GM23338 (cell line): Measurements from ENCODE around the gene SLF2. TPM values are rescaled to one million over a fixed set of nuclear protein-coding genes. Genes with fewer than 3 reads are reported as not detected.

Source experiments
- ATAC-seq: fragments of 200-7000 bp; cut with Tn5 transposase; 3 replicates; pipeline ENCODE4 v1.9.1; 2020
- DNase-seq: peaks from one replicate; pipeline ENCODE4 v3.0.0-alpha.2; 2015; ENCODE audit warnings: low spot score
- H2AFZ ChIP-seq: fragments of 200-600 bp; sonication (generic); 2 replicates; pipeline ENCODE4 v1.8.0; 2016; ENCODE audit warnings: antibody characterized with exemption, mild to moderate bottlenecking, moderate library complexity
- H3F3A ChIP-seq: fragments of 200-600 bp; sonication (generic); replicated peaks from 2 replicates; pipeline ENCODE4 v1.8.0; 2017; ENCODE audit warnings: antibody characterized with exemption, mixed run types, low read depth
- H3K27ac ChIP-seq: fragments of 200-600 bp; sonication (generic); 2 replicates; pipeline ENCODE4 v1.6.1; 2016; ENCODE audit warnings: low read depth
- H3K27me3 ChIP-seq: fragments of 200-600 bp; sonication (generic); 2 replicates; pipeline ENCODE4 v1.8.0; 2016; ENCODE audit warnings: mild to moderate bottlenecking, mixed run types, moderate library complexity; ENCODE audit not compliant: insufficient read depth
- H3K36me3 ChIP-seq: fragments of 200-600 bp; sonication (generic); 2 replicates; pipeline ENCODE4 v1.8.0; 2016; ENCODE audit warnings: mild to moderate bottlenecking; ENCODE audit not compliant: insufficient read depth
- H3K4me1 ChIP-seq: fragments of 200-600 bp; sonication (generic); 2 replicates; pipeline ENCODE4 v1.8.0; 2016; ENCODE audit warnings: mild to moderate bottlenecking, moderate library complexity; ENCODE audit not compliant: insufficient read depth
- H3K4me2 ChIP-seq: fragments of 200-600 bp; sonication (generic); 2 replicates; pipeline ENCODE4 v1.7.1; 2017; ENCODE audit warnings: mixed run types
- H3K4me3 ChIP-seq: fragments of 200-600 bp; sonication (generic); 2 replicates; pipeline ENCODE4 v1.6.1; 2016; ENCODE audit warnings: mixed run types
- H3K79me2 ChIP-seq: fragments of 200-600 bp; sonication (generic); replicated peaks from 2 replicates; pipeline ENCODE4 v1.8.0; 2017; ENCODE audit warnings: mild to moderate bottlenecking; ENCODE audit not compliant: insufficient read depth
- H3K9me2 ChIP-seq: fragments of 200-600 bp; sonication (generic); 2 replicates; pipeline ENCODE4 v1.8.0; 2017; ENCODE audit not compliant: insufficient read depth
- H4K20me1 ChIP-seq: fragments of 200-600 bp; sonication (generic); replicated peaks from 2 replicates; pipeline ENCODE4 v1.8.0; 2017; ENCODE audit warnings: mild to moderate bottlenecking; ENCODE audit not compliant: insufficient read depth
- H3K27ac Mint-ChIP-seq: 2 replicates; pipeline ENCODE4 v1.8.0; 2020; ENCODE audit warnings: inconsistent platforms, mild to moderate bottlenecking, moderate library complexity, mixed read lengths
- H3K27me3 Mint-ChIP-seq: 3 replicates; pipeline ENCODE4 v1.8.0; 2022; ENCODE audit warnings: low read depth, mild to moderate bottlenecking, moderate library complexity, mixed read lengths, inconsistent platforms; ENCODE audit not compliant: insufficient read depth, poor library complexity
- H3K36me3 Mint-ChIP-seq: 3 replicates; pipeline ENCODE4 v1.8.0; 2021; ENCODE audit warnings: low read depth, mild to moderate bottlenecking, inconsistent platforms, moderate library complexity, mixed read lengths
- H3K4me1 Mint-ChIP-seq: 3 replicates; pipeline ENCODE4 v1.8.0; 2020; ENCODE audit warnings: mild to moderate bottlenecking, inconsistent platforms, mixed read lengths
- H3K4me3 Mint-ChIP-seq: 3 replicates; pipeline ENCODE4 v1.8.0; 2021; ENCODE audit warnings: moderate library complexity, mild to moderate bottlenecking, inconsistent platforms, mixed read lengths
- H3K9me3 Mint-ChIP-seq: 3 replicates; pipeline ENCODE4 v1.8.0; 2020; ENCODE audit warnings: moderate library complexity, mild to moderate bottlenecking, inconsistent platforms, mixed read lengths
- CREB1 ChIP-seq: fragments of 250-450 bp; sonication (Bioruptor Pico); IDR thresholded peaks from 2 replicates; pipeline ENCODE4 v1.5.0; 2020; ENCODE audit warnings: low read depth, mild to moderate bottlenecking, moderate library complexity
- EZH2 ChIP-seq: fragments of 200-600 bp; sonication (generic); IDR thresholded peaks from one replicate; pipeline ENCODE4 v1.8.0; 2017; ENCODE audit warnings: antibody characterized with exemption, mild to moderate bottlenecking, low read depth; ENCODE audit not compliant: unreplicated experiment
- EZH2phosphoT487 ChIP-seq: fragments of 200-600 bp; sonication (generic); IDR thresholded peaks from one replicate; pipeline ENCODE4 v1.8.1; 2018; ENCODE audit warnings: antibody characterized with exemption; ENCODE audit not compliant: unreplicated experiment
- JUNB ChIP-seq: IDR thresholded peaks from one replicate; pipeline ENCODE4 v1.6.1; 2016; ENCODE audit warnings: antibody characterized with exemption; ENCODE audit not compliant: unreplicated experiment
- NANOG ChIP-seq: IDR thresholded peaks from 2 replicates; pipeline ENCODE4 v1.6.1; 2016; ENCODE audit warnings: antibody characterized with exemption, borderline replicate concordance
- POLR2AphosphoS5 ChIP-seq: IDR thresholded peaks from 2 replicates; pipeline ENCODE4 v1.6.1; 2016; ENCODE audit warnings: antibody characterized with exemption, low read depth
- STAT1 ChIP-seq: IDR thresholded peaks from one replicate; pipeline ENCODE4 v1.6.1; 2016; ENCODE audit warnings: antibody characterized with exemption; ENCODE audit not compliant: unreplicated experiment
- ZNF114 ChIP-seq: fragments of 250-450 bp; sonication (Bioruptor Pico); IDR thresholded peaks from 2 replicates; pipeline ENCODE4 v1.5.0; 2020; ENCODE audit warnings: mild to moderate bottlenecking, moderate library complexity
- ZNF331 ChIP-seq: fragments of 250-450 bp; sonication (Bioruptor Pico); IDR thresholded peaks from 2 replicates; pipeline ENCODE4 v1.5.0; 2020; ENCODE audit warnings: low read depth, mild to moderate bottlenecking, moderate library complexity
- polyA plus RNA-seq: library from polyadenylated mRNA; unstranded; fragments of >200 nt; fragmentation: Nextera tagmentation; extraction: Ambion mirVana; gene quantifications from 2 replicates; pipeline ENCODE4 v1.2.1, GENCODE V29; 2016
- total RNA-seq: library from RNA; depleted of rRNA; stranded (reverse); fragments of >200 nt; shearing (Covaris generic); gene quantifications from 2 replicates; pipeline ENCODE4 v1.2.3, GENCODE V29; 2014
- TF ChIP-seq, protein P1 (sequence below), 2 experiments: fragments of 200-600 bp in 1 of 2; sonication (generic) in 1 of 2; conservative IDR thresholded peaks; 2 replicates each; pipeline versions ENCODE4 v1.5.1 to v1.6.1; 2016 to 2017; ENCODE audit warnings: antibody characterized with exemption in 2 of 2, low read depth in 2 of 2, mild to moderate bottlenecking in 2 of 2, moderate library complexity in 1 of 2
- TF ChIP-seq, protein P2 (sequence below): IDR thresholded peaks from 2 replicates; pipeline ENCODE4 v1.6.1; 2016; ENCODE audit warnings: antibody characterized with exemption
- TF ChIP-seq, protein P3 (sequence below): fragments of 250-450 bp; sonication (Bioruptor Pico); IDR thresholded peaks from 2 replicates; pipeline ENCODE4 v1.5.0; 2020; ENCODE audit warnings: mild to moderate bottlenecking, moderate library complexity
- TF ChIP-seq, protein P4 (sequence below): IDR thresholded peaks from one replicate; pipeline ENCODE4 v1.6.1; 2018; ENCODE audit warnings: antibody characterized with exemption; ENCODE audit not compliant: unreplicated experiment

SLF2 gene
- total and polyA plus RNA-seq, 2 experiments from 2014 or later, result 13.6 to 22.1 TPM

DNA sequence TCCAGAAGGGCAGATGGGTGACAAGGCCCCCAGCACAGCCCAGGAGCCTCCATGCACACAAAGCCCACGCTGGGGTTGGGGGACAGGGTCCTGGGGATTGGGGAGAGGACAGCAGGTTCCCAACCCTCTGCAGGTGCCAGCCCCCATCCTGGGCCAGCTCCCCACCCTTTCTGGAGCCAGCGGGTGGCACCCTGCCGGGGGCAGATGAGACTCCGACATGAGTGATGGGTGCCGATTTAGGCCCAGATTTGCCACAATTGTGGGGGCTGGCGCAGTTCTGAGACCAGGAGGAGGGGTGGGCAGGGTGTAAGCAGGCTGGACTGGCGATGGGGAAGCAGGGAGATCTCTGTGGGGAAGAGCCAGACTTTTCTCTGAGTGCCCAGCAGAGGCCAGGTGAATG lies 49.3 kb upstream of the SLF2 start:
- ATAC-seq, result no peak
- H2AFZ ChIP-seq, result no peak overlapping the region
- no peaks in the 10 kb centered on the region; the same call in 1 of the 2 replicates for H3K36me3 ChIP-seq
- H3K9me2 ChIP-seq, result no peaks in the 10 kb centered on the region
- no peak overlapping the region for H3K4me3 ChIP-seq
- TF ChIP-seq EZH2 (no peak), JUNB (no peak), NANOG (no peak), POLR2AphosphoS5 (no peak), STAT1 (no peak), ZNF331 (CRISPR knock-in tag) (no peak), EZH2phosphoT487 (no peak), ZNF114 (CRISPR knock-in tag) (no peak), CREB1 (CRISPR knock-in tag) (no peak)
- TF ChIP-seq, protein P1, sequence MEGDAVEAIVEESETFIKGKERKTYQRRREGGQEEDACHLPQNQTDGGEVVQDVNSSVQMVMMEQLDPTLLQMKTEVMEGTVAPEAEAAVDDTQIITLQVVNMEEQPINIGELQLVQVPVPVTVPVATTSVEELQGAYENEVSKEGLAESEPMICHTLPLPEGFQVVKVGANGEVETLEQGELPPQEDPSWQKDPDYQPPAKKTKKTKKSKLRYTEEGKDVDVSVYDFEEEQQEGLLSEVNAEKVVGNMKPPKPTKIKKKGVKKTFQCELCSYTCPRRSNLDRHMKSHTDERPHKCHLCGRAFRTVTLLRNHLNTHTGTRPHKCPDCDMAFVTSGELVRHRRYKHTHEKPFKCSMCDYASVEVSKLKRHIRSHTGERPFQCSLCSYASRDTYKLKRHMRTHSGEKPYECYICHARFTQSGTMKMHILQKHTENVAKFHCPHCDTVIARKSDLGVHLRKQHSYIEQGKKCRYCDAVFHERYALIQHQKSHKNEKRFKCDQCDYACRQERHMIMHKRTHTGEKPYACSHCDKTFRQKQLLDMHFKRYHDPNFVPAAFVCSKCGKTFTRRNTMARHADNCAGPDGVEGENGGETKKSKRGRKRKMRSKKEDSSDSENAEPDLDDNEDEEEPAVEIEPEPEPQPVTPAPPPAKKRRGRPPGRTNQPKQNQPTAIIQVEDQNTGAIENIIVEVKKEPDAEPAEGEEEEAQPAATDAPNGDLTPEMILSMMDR (conservative IDR thresholded peaks at IDR 0.05; ENCODE audit: low read depth in 2 of 2), result no peak
- TF ChIP-seq, protein P2, sequence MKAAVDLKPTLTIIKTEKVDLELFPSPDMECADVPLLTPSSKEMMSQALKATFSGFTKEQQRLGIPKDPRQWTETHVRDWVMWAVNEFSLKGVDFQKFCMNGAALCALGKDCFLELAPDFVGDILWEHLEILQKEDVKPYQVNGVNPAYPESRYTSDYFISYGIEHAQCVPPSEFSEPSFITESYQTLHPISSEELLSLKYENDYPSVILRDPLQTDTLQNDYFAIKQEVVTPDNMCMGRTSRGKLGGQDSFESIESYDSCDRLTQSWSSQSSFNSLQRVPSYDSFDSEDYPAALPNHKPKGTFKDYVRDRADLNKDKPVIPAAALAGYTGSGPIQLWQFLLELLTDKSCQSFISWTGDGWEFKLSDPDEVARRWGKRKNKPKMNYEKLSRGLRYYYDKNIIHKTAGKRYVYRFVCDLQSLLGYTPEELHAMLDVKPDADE, result no peak
- TF ChIP-seq, protein P3, sequence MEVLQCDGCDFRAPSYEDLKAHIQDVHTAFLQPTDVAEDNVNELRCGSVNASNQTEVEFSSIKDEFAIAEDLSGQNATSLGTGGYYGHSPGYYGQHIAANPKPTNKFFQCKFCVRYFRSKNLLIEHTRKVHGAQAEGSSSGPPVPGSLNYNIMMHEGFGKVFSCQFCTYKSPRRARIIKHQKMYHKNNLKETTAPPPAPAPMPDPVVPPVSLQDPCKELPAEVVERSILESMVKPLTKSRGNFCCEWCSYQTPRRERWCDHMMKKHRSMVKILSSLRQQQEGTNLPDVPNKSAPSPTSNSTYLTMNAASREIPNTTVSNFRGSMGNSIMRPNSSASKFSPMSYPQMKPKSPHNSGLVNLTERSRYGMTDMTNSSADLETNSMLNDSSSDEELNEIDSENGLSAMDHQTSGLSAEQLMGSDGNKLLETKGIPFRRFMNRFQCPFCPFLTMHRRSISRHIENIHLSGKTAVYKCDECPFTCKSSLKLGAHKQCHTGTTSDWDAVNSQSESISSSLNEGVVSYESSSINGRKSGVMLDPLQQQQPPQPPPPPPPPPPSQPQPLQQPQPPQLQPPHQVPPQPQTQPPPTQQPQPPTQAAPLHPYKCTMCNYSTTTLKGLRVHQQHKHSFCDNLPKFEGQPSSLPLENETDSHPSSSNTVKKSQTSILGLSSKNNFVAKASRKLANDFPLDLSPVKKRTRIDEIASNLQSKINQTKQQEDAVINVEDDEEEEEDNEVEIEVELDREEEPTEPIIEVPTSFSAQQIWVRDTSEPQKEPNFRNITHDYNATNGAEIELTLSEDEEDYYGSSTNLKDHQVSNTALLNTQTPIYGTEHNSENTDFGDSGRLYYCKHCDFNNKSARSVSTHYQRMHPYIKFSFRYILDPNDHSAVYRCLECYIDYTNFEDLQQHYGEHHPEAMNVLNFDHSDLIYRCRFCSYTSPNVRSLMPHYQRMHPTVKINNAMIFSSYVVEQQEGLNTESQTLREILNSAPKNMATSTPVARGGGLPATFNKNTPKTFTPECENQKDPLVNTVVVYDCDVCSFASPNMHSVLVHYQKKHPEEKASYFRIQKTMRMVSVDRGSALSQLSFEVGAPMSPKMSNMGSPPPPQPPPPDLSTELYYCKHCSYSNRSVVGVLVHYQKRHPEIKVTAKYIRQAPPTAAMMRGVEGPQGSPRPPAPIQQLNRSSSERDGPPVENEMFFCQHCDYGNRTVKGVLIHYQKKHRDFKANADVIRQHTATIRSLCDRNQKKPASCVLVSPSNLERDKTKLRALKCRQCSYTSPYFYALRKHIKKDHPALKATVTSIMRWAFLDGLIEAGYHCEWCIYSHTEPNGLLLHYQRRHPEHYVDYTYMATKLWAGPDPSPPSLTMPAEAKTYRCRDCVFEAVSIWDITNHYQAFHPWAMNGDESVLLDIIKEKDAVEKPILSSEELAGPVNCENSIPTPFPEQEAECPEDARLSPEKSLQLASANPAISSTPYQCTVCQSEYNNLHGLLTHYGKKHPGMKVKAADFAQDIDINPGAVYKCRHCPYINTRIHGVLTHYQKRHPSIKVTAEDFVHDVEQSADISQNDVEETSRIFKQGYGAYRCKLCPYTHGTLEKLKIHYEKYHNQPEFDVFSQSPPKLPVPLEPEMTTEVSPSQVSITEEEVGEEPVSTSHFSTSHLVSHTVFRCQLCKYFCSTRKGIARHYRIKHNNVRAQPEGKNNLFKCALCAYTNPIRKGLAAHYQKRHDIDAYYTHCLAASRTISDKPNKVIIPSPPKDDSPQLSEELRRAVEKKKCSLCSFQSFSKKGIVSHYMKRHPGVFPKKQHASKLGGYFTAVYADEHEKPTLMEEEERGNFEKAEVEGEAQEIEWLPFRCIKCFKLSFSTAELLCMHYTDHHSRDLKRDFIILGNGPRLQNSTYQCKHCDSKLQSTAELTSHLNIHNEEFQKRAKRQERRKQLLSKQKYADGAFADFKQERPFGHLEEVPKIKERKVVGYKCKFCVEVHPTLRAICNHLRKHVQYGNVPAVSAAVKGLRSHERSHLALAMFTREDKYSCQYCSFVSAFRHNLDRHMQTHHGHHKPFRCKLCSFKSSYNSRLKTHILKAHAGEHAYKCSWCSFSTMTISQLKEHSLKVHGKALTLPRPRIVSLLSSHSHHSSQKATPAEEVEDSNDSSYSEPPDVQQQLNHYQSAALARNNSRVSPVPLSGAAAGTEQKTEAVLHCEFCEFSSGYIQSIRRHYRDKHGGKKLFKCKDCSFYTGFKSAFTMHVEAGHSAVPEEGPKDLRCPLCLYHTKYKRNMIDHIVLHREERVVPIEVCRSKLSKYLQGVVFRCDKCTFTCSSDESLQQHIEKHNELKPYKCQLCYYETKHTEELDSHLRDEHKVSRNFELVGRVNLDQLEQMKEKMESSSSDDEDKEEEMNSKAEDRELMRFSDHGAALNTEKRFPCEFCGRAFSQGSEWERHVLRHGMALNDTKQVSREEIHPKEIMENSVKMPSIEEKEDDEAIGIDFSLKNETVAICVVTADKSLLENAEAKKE (CRISPR knock-in tag), result no peak
- TF ChIP-seq, protein P4, sequence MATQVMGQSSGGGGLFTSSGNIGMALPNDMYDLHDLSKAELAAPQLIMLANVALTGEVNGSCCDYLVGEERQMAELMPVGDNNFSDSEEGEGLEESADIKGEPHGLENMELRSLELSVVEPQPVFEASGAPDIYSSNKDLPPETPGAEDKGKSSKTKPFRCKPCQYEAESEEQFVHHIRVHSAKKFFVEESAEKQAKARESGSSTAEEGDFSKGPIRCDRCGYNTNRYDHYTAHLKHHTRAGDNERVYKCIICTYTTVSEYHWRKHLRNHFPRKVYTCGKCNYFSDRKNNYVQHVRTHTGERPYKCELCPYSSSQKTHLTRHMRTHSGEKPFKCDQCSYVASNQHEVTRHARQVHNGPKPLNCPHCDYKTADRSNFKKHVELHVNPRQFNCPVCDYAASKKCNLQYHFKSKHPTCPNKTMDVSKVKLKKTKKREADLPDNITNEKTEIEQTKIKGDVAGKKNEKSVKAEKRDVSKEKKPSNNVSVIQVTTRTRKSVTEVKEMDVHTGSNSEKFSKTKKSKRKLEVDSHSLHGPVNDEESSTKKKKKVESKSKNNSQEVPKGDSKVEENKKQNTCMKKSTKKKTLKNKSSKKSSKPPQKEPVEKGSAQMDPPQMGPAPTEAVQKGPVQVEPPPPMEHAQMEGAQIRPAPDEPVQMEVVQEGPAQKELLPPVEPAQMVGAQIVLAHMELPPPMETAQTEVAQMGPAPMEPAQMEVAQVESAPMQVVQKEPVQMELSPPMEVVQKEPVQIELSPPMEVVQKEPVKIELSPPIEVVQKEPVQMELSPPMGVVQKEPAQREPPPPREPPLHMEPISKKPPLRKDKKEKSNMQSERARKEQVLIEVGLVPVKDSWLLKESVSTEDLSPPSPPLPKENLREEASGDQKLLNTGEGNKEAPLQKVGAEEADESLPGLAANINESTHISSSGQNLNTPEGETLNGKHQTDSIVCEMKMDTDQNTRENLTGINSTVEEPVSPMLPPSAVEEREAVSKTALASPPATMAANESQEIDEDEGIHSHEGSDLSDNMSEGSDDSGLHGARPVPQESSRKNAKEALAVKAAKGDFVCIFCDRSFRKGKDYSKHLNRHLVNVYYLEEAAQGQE, result no peak
- H3K4me1 ChIP-seq, result peaks cover 8% of the 10 kb centered on the region; the same call in 1 of the 2 replicates
- no peak for DNase-seq
- no peaks in the 10 kb centered on the region for H3F3A ChIP-seq
- no peaks in the 10 kb centered on the region for H3K79me2 ChIP-seq
- no peaks in the 10 kb centered on the region for H4K20me1 ChIP-seq
- Mint-ChIP-seq H3K4me3 (no peak overlapping the region), H3K36me3 (no peaks in the 10 kb centered on the region), H3K27me3 (peaks cover 41% of the 10 kb centered on the region), H3K9me3 (no peaks in the 10 kb centered on the region), H3K27ac (no peak overlapping the region), H3K4me1 (peaks cover 17% of the 10 kb centered on the region)
- no peak overlapping the region for H3K4me2 ChIP-seq
- H3K27ac ChIP-seq, result no peak overlapping the region
- peaks cover 45% of the 10 kb centered on the region for H3K27me3 ChIP-seq
